HL-60 (cell line): ENCODE data around the gene DIAPH1.

ENCODE experiments used
- DNase-seq, 2 experiments: peaks; one replicate each; pipeline ENCODE4 v3.0.0-alpha.2; 2010 to 2020; ENCODE audit warnings: low read depth in 1 of 2, low spot score in 1 of 2
- H3K27ac ChIP-seq: fragments of 250-450 bp; sonication (Bioruptor Pico); replicated peaks from 2 replicates; pipeline ENCODE4 v1.5.1; 2020; ENCODE audit warnings: mild to moderate bottlenecking, moderate library complexity
- H3K27me3 ChIP-seq: fragments of 250-450 bp; sonication (Bioruptor Pico); 2 replicates; pipeline ENCODE4 v1.5.1; 2021; ENCODE audit warnings: mild to moderate bottlenecking, moderate library complexity; ENCODE audit not compliant: insufficient read depth, poor library complexity, severe bottlenecking
- H3K4me3 ChIP-seq: replicated peaks from 2 replicates; pipeline ENCODE4 v1.5.1; 2011; ENCODE audit warnings: mild to moderate bottlenecking, control low read depth, low read length; ENCODE audit not compliant: insufficient read depth
- CTCF ChIP-seq: IDR thresholded peaks from one replicate; pipeline ENCODE4 v1.5.1; 2011; ENCODE audit warnings: low read length, control low read depth, inconsistent platforms; ENCODE audit not compliant: insufficient read depth
- GABPA ChIP-seq: IDR thresholded peaks from 2 replicates; pipeline ENCODE4 v1.6.1; 2012; ENCODE audit warnings: low read depth
- POLR2AphosphoS5 ChIP-seq: IDR thresholded peaks from 2 replicates; pipeline ENCODE4 v1.6.1; 2012; ENCODE audit warnings: low read depth
- SPI1 ChIP-seq: IDR thresholded peaks from 2 replicates; pipeline ENCODE4 v1.6.1; 2012; ENCODE audit warnings: low read depth, mild to moderate bottlenecking, borderline replicate concordance
- TF ChIP-seq, protein P1 (sequence below): IDR thresholded peaks from 2 replicates; pipeline ENCODE4 v1.6.1; 2012; ENCODE audit warnings: low read depth; ENCODE audit not compliant: insufficient replicate concordance

Gene DIAPH1

DNA sequence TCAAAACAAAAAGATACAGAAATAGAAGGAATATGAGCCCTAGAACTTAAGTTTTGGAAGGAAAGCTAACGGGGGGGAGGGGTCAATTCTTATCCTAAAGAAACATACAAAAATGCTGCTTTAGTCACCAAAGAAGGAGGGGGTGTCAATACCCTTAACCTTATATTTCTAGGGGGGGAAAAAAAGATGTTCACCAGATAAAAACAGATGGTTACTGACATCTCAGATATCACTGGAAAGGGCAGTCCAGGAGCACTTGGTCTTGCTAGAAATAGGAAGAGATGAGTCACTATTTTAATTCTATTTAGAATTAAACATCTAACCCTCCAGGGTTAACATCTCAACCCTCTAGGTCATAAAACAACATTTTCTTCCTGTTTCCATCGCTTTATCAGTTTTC, 1.7 kb downstream of the DIAPH1 start:
- H3K27me3 ChIP-seq, result no peaks in the 10 kb centered on the region
- peak overlapping the region; percentile 89 for H3K27ac ChIP-seq
- no peak for DNase-seq
- H3K4me3 ChIP-seq, result peak overlapping the region; percentile 83
- TF ChIP-seq CTCF, result no peak
- TF ChIP-seq, protein P1, sequence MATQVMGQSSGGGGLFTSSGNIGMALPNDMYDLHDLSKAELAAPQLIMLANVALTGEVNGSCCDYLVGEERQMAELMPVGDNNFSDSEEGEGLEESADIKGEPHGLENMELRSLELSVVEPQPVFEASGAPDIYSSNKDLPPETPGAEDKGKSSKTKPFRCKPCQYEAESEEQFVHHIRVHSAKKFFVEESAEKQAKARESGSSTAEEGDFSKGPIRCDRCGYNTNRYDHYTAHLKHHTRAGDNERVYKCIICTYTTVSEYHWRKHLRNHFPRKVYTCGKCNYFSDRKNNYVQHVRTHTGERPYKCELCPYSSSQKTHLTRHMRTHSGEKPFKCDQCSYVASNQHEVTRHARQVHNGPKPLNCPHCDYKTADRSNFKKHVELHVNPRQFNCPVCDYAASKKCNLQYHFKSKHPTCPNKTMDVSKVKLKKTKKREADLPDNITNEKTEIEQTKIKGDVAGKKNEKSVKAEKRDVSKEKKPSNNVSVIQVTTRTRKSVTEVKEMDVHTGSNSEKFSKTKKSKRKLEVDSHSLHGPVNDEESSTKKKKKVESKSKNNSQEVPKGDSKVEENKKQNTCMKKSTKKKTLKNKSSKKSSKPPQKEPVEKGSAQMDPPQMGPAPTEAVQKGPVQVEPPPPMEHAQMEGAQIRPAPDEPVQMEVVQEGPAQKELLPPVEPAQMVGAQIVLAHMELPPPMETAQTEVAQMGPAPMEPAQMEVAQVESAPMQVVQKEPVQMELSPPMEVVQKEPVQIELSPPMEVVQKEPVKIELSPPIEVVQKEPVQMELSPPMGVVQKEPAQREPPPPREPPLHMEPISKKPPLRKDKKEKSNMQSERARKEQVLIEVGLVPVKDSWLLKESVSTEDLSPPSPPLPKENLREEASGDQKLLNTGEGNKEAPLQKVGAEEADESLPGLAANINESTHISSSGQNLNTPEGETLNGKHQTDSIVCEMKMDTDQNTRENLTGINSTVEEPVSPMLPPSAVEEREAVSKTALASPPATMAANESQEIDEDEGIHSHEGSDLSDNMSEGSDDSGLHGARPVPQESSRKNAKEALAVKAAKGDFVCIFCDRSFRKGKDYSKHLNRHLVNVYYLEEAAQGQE, result no peak
- no peak for TF ChIP-seq GABPA
- no peak for TF ChIP-seq POLR2AphosphoS5
- TF ChIP-seq SPI1, result no peak

DNA sequence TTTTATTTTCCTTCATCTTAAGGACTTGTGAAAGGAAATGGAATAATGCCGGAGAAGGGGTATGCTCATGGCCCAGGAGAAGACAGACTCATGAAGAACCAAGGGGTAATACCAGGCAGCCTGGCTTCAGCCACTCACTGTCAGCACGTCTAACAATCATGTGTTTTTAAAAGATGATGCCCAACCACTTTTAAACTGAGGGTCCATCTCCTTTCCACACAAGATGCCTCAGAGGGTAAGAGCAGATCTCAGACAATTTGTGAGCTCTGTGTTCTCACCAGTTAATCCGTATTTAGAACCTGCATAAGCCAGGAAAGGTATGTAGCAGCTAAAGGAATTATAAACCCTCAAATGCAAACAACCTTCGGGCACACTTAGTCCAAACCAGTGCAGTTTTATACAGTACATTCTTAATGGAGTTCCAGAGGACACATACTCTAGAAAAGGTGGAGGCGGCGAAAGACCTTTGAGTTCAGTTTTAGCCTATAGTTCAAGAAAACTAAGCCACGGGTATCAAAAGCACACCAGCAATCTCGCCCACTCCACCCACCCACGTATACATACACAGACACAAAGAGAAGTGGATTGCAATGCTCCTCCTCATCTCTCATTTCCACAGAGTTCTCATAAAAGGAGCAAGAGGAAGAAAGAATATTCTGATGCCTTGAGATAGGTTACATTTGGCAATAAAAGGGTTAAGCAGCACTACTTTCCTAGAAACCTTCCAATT, 2.6 kb downstream of the DIAPH1 start:
- DNase-seq, result no peak
- peak overlapping the region; percentile 89 for H3K27ac ChIP-seq
- H3K4me3 ChIP-seq, result peak overlapping the region; percentile 83

GRCh38 chr5:141613344-141613743, 5.5 kb downstream of the DIAPH1 start:
- Histone ChIP-seq H3K4me3 (no peak overlapping the region), H3K27ac (peak overlapping the region; percentile 33), H3K27me3 (no peaks in the 10 kb centered on the region)
- DNase-seq, result no peak
- TF ChIP-seq SPI1 (no peak), POLR2AphosphoS5 (no peak), GABPA (no peak), CTCF (no peak)
- TF ChIP-seq, protein P1, result no peak

More for the DNA sequence above, 2.6 kb downstream of the DIAPH1 start:
- no peak for TF ChIP-seq GABPA
- TF ChIP-seq CTCF, result no peak
- TF ChIP-seq, protein P1, result no peak
- TF ChIP-seq SPI1, result no peak
- no peak for TF ChIP-seq POLR2AphosphoS5
- no peaks in the 10 kb centered on the region for H3K27me3 ChIP-seq
